Endothelial cell of umbilical vein (primary cell): ENCODE data around the gene GPR89A. TPM values are rescaled to one million over a fixed set of nuclear protein-coding genes. Genes with fewer than 3 reads are reported as not detected.
"Not testable (repeated sequence)": the region's sequence is repeated elsewhere in the genome, so short reads cannot be mapped to it uniquely, and the experiment has no call there.

Experiments
- BruUV-seq: library from RNA; stranded (reverse); fragments of 400-500 nt; replicated peaks from 2 replicates; lab custom pipeline; 2021; lab: Mats Ljungman, UMichigan
- CTCF ChIA-PET: fragments of 300-600, 350-600 bp; sonication (Branson Sonifier 250); formaldehyde crosslinking; loops from one replicate; lab custom pipeline; 2021; ENCODE audit warnings: antibody characterized with exemption, inconsistent platforms; lab: Charles Lee
- POLR2A ChIA-PET: fragments of 300-600, 350-600 bp; sonication (Branson Sonifier 250); formaldehyde crosslinking; loops from one replicate; lab custom pipeline; 2021; ENCODE audit warnings: antibody characterized with exemption, inconsistent platforms; lab: Charles Lee
- DNase-seq: peaks from one replicate; pipeline ENCODE4 v3.0.0-alpha.2; 2011; ENCODE audit warnings: low read depth, low spot score
- FAIRE-seq: peaks from 2 replicates; lab custom pipeline; 2011; peaks lifted over from hg19 to GRCh38; lab: Jason Lieb, UNC
- H2AFZ ChIP-seq: 2 replicates; pipeline ENCODE4 v1.6.0; 2012; ENCODE audit warnings: low read depth, low read length, control low read depth, inconsistent platforms
- H3K27ac ChIP-seq: 2 replicates; pipeline ENCODE4 v1.5.1; 2011; ENCODE audit warnings: low read depth, mild to moderate bottlenecking, control low read depth, low read length, moderate library complexity; ENCODE audit not compliant: insufficient read depth
- H3K27me3 ChIP-seq, 2 experiments: 2 replicates each; pipeline versions ENCODE4 v1.6.0 to v1.6.1; 2011; ENCODE audit warnings: low read length in 2 of 2, mixed read lengths in 1 of 2; ENCODE audit not compliant: control insufficient read depth in 2 of 2, insufficient read depth in 2 of 2
- H3K36me3 ChIP-seq, 2 experiments: 2 replicates in 1 of 2; 3 replicates in 1 of 2; pipeline ENCODE4 v1.5.1; 2011; ENCODE audit warnings: low read length in 2 of 2, mild to moderate bottlenecking in 1 of 2, moderate library complexity in 1 of 2; ENCODE audit not compliant: control insufficient read depth in 2 of 2, insufficient read depth in 2 of 2; ENCODE audit errors: extremely low read depth in 1 of 2
- H3K4me1 ChIP-seq: 3 replicates; pipeline ENCODE4 v1.5.1; 2011; ENCODE audit warnings: mild to moderate bottlenecking, low read length; ENCODE audit not compliant: control insufficient read depth, insufficient read depth; ENCODE audit errors: extremely low read depth
- H3K4me2 ChIP-seq: 2 replicates; pipeline ENCODE4 v1.6.1; 2011; ENCODE audit warnings: low read length, control low read depth, mixed read lengths; ENCODE audit not compliant: insufficient read depth
- H3K4me3 ChIP-seq, 3 experiments: fragments of 200-600 bp in 1 of 3; sonication (generic), shearing (Covaris generic) in 1 of 3; replicated peaks in 1 of 3; 2 replicates each; pipeline ENCODE4 v1.5.1; 2011 to 2016; ENCODE audit warnings: control low read depth in 3 of 3, low read length in 3 of 3, mild to moderate bottlenecking in 2 of 3, inconsistent platforms in 1 of 3, low read depth in 1 of 3, moderate library complexity in 1 of 3; ENCODE audit not compliant: insufficient read depth in 1 of 3
- H3K79me2 ChIP-seq: 2 replicates; pipeline ENCODE4 v1.6.0; 2012; ENCODE audit warnings: low read length, inconsistent platforms; ENCODE audit not compliant: control insufficient read depth, insufficient read depth
- H3K9ac ChIP-seq: replicated peaks from 2 replicates; pipeline ENCODE3; 2011; ENCODE audit warnings: low read length, control low read depth; ENCODE audit not compliant: insufficient read depth; ENCODE audit errors: extremely low read depth
- H3K9me1 ChIP-seq: replicated peaks from 3 replicates; pipeline ENCODE4 v1.6.0; 2011; ENCODE audit warnings: mild to moderate bottlenecking, low read length; ENCODE audit not compliant: control insufficient read depth, insufficient read depth; ENCODE audit errors: extremely low read depth
- H3K9me3 ChIP-seq: replicated peaks from 2 replicates; pipeline ENCODE4 v1.5.1; 2012; ENCODE audit warnings: low read length, inconsistent platforms; ENCODE audit not compliant: control insufficient read depth, insufficient read depth
- H4K20me1 ChIP-seq: replicated peaks from 2 replicates; pipeline ENCODE3; 2011; ENCODE audit warnings: mild to moderate bottlenecking, low read length; ENCODE audit not compliant: control insufficient read depth, insufficient read depth; ENCODE audit errors: extremely low read depth
- dilution Hi-C: fragments of 300-500 bp; cut with MboI; formaldehyde crosslinking; loops from one replicate; pipeline ENCODE4 v1.15.0; 2019; ENCODE audit warnings: low sequenced_read_pairs; ENCODE audit not compliant: extremely low pct_ligation_motif_present
- intact Hi-C: fragments of 100-400 bp; cut with micrococcal nuclease; formaldehyde crosslinking; loops from one replicate; pipeline ENCODE4 v1.10.0; 2022
- polyA plus RNA-seq, 4 experiments: library from polyadenylated mRNA; depleted of rRNA in 3 of 4; stranded (reverse) in 3 of 4; unstranded in 1 of 4; fragments of >200 nt; gene quantifications; 2 replicates each; pipeline versions ENCODE4 v1.2.1 to v1.2.3, GENCODE V29; 2011 to 2012; ENCODE audit warnings: missing spikeins in 1 of 4
- total RNA-seq: library from RNA; stranded (reverse); gene quantifications from 2 replicates; pipeline ENCODE4 v1.2.3, GENCODE V29; 2021

The GPR89A gene
- total and polyA plus RNA-seq, 2 donors (not counting 3 experiments of a cell fraction or from before 2014, with no cell fraction given), result 13.8 to 35.7 TPM

GRCh38 chr1:145641886-145642285 is 34.1 kb downstream of the GPR89A start:
- H3K4me2 ChIP-seq, H2AFZ ChIP-seq, BruUV-seq, H3K4me3 ChIP-seq, H3K9ac ChIP-seq, H4K20me1 ChIP-seq, intact Hi-C loops, dilution Hi-C loops, H3K79me2 ChIP-seq, H3K4me1 ChIP-seq, DNase-seq, POLR2A ChIA-PET, H3K9me1 ChIP-seq, H3K9me3 ChIP-seq, H3K27me3 ChIP-seq, CTCF ChIA-PET, H3K27ac ChIP-seq, FAIRE-seq, H3K36me3 ChIP-seq: not testable (repeated sequence)

- dilution Hi-C loops, POLR2A ChIA-PET, H3K4me2 ChIP-seq, H3K4me1 ChIP-seq, H3K9me3 ChIP-seq, H3K27me3 ChIP-seq, H3K9ac ChIP-seq, H3K36me3 ChIP-seq, H3K79me2 ChIP-seq, intact Hi-C loops, H2AFZ ChIP-seq, BruUV-seq, H4K20me1 ChIP-seq, CTCF ChIA-PET, H3K9me1 ChIP-seq, H3K4me3 ChIP-seq, FAIRE-seq, H3K27ac ChIP-seq, DNase-seq: not testable (repeated sequence)
Observed at GRCh38 chr1:145643990-145644389, 36.2 kb downstream of the GPR89A start.

- H3K36me3 ChIP-seq, H3K9me3 ChIP-seq, dilution Hi-C loops, H3K4me3 ChIP-seq, intact Hi-C loops, BruUV-seq, H2AFZ ChIP-seq, H3K27me3 ChIP-seq, FAIRE-seq, POLR2A ChIA-PET, CTCF ChIA-PET, H3K27ac ChIP-seq, H3K4me1 ChIP-seq, H3K9ac ChIP-seq, H3K79me2 ChIP-seq, H4K20me1 ChIP-seq, DNase-seq, H3K9me1 ChIP-seq, H3K4me2 ChIP-seq: not testable (repeated sequence)
Observed at GRCh38 chr1:145656245-145656943, 48.6 kb downstream of the GPR89A start.

GRCh38 chr1:145662502-145662901 is 54.7 kb downstream of the GPR89A start:
- H3K9ac ChIP-seq, H3K27me3 ChIP-seq, H4K20me1 ChIP-seq, H2AFZ ChIP-seq, DNase-seq, FAIRE-seq, H3K79me2 ChIP-seq, dilution Hi-C loops, H3K9me1 ChIP-seq, H3K4me2 ChIP-seq, H3K27ac ChIP-seq, POLR2A ChIA-PET, H3K9me3 ChIP-seq, CTCF ChIA-PET, intact Hi-C loops, H3K4me1 ChIP-seq, H3K4me3 ChIP-seq, BruUV-seq, H3K36me3 ChIP-seq: not testable (repeated sequence)
